Measurements from ENCODE around the gene MTUS2. TPM values are rescaled to one million over a fixed set of nuclear protein-coding genes. Genes with fewer than 3 reads are reported as not detected.

Gene MTUS2
- total and polyA plus RNA-seq, 2 donors (not counting 3 experiments of a cell fraction or from before 2014, with no cell fraction given): not detected

DNA sequence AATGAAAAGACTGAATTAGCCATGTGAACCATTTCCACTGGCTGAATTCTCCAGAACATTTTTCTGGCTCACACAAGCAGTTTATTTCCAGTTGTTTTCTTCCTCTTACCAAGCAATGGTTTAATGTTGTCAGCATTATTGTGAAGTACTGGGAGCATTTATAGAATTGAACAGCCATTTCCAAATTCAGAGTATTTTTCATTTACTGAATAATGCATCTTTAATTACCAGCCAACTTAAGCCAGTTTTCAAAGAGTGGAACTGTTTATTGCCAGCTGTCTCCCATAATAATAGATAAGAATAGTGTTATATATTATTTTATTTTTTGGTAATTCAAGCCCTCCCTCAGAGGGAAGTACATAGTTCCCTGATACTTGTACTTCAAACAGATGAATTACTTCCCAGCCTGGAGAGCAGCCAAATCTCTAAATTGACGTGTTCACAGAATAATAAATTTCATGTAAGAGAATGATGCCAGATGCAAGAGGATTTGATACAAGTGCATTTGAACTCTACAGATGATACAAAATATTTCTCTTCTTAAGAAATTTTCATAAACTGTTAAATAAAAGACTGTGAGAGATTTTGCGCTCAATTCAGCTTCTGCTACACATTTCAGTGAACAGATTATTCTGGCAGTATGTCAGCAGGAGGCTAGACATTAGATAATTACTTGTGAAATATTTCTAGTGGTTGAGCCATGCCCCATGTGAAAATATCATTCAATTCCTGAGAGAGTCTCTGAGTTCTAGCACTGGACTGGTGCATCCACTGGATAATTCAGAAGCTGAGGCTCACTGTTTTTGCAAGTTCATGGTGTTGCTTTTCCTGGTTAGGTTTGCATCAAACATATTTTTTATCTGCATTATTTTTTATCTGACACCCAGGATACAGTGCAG is 459.5 kb downstream of the MTUS2 start:
- BruUV-seq (replicated peaks): no TSS peak
- Histone ChIP-seq H3K27ac (ENCODE audit: insufficient read depth, low read depth, low read length) (no peak overlapping the region), H3K4me2 (ENCODE audit: insufficient read depth, low read length) (no peak overlapping the region), H3K9me1 (replicated peaks; ENCODE audit: control insufficient read depth, extremely low read depth, insufficient read depth, low read length) (no peaks in the 10 kb centered on the region), H3K79me2 (ENCODE audit: control insufficient read depth, insufficient read depth, low read length) (no peaks in the 10 kb centered on the region), H3K27me3 (ENCODE audit: control insufficient read depth in 2 of 2, insufficient read depth in 2 of 2, low read length in 2 of 2) (no peaks in the 10 kb centered on the region), H2AFZ (ENCODE audit: low read depth, low read length) (no peak overlapping the region), H3K36me3 (ENCODE audit: control insufficient read depth in 2 of 2, extremely low read depth in 1 of 2, insufficient read depth in 2 of 2, low read length in 2 of 2) (no peaks in the 10 kb centered on the region), H4K20me1 (replicated peaks; ENCODE audit: control insufficient read depth, extremely low read depth, insufficient read depth, low read length) (no peaks in the 10 kb centered on the region), H3K4me3 (replicated peaks in 1 of 3; ENCODE audit: insufficient read depth in 1 of 3, low read depth in 1 of 3, low read length in 3 of 3) (no peak overlapping the region), H3K9ac (replicated peaks; ENCODE audit: extremely low read depth, insufficient read depth, low read length) (no peak overlapping the region), H3K4me1 (ENCODE audit: control insufficient read depth, extremely low read depth, insufficient read depth, low read length) (no peaks in the 10 kb centered on the region), H3K9me3 (replicated peaks; ENCODE audit: control insufficient read depth, insufficient read depth, low read length) (no peaks in the 10 kb centered on the region)
- FAIRE-seq (no peak), DNase-seq (ENCODE audit: low read depth, low spot score) (no peak)
- no peak for TF ChIP-seq JUN (IDR thresholded peaks at IDR 0.05; ENCODE audit: borderline replicate concordance, insufficient read depth, insufficient read length, low read depth)
- no peak for TF ChIP-seq EZH2 (IDR thresholded peaks at IDR 0.05; ENCODE audit: borderline replicate concordance, low read depth, low read length, severe bottlenecking)
- no peak for TF ChIP-seq GATA2 (IDR thresholded peaks at IDR 0.05; ENCODE audit: insufficient read depth, insufficient read length, low read depth, low read length)
- TF ChIP-seq, protein P1, sequence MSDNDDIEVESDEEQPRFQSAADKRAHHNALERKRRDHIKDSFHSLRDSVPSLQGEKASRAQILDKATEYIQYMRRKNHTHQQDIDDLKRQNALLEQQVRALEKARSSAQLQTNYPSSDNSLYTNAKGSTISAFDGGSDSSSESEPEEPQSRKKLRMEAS (IDR thresholded peaks at IDR 0.05; ENCODE audit: insufficient read depth, insufficient read length): no peak
- TF ChIP-seq POLR2A (IDR thresholded peaks at IDR 0.05; ENCODE audit: low read depth, low read length): no peak
- TF ChIP-seq, protein P2, sequence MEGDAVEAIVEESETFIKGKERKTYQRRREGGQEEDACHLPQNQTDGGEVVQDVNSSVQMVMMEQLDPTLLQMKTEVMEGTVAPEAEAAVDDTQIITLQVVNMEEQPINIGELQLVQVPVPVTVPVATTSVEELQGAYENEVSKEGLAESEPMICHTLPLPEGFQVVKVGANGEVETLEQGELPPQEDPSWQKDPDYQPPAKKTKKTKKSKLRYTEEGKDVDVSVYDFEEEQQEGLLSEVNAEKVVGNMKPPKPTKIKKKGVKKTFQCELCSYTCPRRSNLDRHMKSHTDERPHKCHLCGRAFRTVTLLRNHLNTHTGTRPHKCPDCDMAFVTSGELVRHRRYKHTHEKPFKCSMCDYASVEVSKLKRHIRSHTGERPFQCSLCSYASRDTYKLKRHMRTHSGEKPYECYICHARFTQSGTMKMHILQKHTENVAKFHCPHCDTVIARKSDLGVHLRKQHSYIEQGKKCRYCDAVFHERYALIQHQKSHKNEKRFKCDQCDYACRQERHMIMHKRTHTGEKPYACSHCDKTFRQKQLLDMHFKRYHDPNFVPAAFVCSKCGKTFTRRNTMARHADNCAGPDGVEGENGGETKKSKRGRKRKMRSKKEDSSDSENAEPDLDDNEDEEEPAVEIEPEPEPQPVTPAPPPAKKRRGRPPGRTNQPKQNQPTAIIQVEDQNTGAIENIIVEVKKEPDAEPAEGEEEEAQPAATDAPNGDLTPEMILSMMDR (IDR thresholded peaks at IDR 0.05; ENCODE audit: extremely low read depth in 1 of 2, insufficient read depth in 1 of 2, low read depth in 1 of 2, low read length in 2 of 2): no peak
- no peak for TF ChIP-seq POLR2AphosphoS5 (IDR thresholded peaks at IDR 0.05; ENCODE audit: insufficient read depth, low read depth, low read length)
- TF ChIP-seq FOS (IDR thresholded peaks at IDR 0.05; ENCODE audit: borderline replicate concordance, insufficient read depth, low read length): no peak
- TF ChIP-seq MYC (IDR thresholded peaks at IDR 0.05; ENCODE audit: low read depth, low read length): no peak
- ChIA-PET CTCF (no interaction called here), POLR2A (no interaction called here)
- dilution Hi-C loops (cut with MboI; ENCODE audit: extremely low pct_ligation_motif_present, low sequenced_read_pairs): no loop called here
- intact Hi-C loops (cut with micrococcal nuclease): no loop called here
